GM18907 (cell line): ENCODE results near the gene FOXO3.
"Not testable (repeated sequence)": the region's sequence is repeated elsewhere in the genome, so short reads cannot be mapped to it uniquely, and the experiment has no call there.

Source experiments
- ATAC-seq: cut with Tn5 transposase; IDR thresholded peaks from one replicate; pipeline ENCODE4 v1.9.1; 2021; ENCODE audit warnings: mild to moderate bottlenecking, moderate library complexity; ENCODE audit not compliant: unreplicated experiment

The FOXO3 gene

DNA sequence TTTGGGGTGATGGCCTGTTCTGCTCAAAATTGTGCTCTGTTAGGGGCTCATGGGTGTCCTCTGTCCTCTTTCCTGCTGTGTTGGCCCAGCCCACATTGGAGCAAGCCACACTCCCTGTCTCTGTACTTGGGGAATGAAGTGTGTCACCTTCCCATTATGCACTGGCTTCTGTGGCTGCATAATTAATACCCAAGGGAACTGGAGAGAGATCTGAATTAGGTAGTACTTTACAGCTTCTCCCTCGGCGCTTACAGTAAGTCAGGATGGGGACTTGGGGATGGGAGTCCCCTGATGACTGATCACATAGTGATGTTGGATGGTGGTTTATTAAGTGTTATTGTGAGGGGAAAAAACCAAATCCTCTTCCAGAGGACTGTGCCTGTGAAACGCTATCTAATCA, 116.6 kb downstream of the FOXO3 start:
- no peak for ATAC-seq

DNA sequence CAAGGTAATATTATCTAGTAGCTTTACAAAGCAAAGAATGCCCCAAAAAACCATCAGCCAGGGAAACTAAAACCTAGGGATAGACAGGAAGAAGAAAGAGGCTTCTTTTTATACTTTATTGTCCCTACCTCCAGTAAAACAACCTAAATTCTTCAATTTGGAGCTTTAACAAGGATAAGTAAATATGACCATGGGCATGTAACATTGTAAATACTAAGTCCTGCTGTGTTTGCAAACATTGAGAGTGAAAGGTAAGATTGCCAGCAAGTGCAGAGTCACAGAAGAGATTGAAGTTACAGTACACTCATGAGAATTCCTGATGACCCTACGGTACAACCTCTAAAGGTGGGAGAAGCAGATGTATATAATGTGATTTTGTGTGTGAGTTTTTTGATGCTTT, 117.2 kb downstream of the FOXO3 start:
- no peak for ATAC-seq

- not testable (repeated sequence) for ATAC-seq
Measured at GRCh38 chr6:108680314-108680713, 119.6 kb downstream of the FOXO3 start.

GRCh38 chr6:108681721-108682120, 121.0 kb downstream of the FOXO3 start:
- ATAC-seq = not testable (repeated sequence)

DNA sequence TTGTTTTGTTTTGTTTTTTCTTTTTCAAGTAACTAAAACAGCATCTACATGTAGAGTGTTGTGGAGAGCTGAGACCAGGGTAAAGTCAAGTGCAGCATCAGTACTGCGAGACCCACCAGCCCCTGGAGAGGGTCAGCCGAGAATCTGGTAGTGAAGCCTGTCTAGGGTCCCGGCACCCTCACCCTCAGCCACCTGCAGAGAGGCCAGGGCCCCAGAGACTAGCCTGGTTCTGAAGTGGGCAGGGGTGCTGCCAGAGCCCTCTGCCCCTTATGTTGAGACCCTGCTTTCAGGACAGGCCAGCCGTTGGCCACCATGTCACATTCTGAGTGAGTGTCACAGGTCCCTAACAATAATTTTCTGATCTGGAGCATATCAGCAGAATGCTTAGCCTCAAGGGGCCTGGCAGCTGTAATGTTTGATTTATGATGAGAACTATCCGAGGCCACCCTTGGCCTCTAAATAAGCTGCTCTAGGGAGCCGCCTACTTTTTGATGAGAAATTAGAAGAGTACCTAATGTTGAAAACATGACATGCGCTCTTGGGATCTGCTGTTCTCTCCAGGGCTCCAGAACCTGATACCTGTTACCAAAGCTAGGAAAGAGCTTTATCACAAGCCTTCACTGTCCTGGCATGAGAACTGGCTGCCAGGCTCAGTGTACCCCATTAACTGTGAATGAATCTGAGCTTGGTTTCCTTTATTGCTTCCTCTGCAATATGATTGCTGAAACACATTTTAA, 121.8 kb downstream of the FOXO3 start:
- ATAC-seq = not testable (repeated sequence)

GRCh38 chr6:108683976-108684375, 123.3 kb downstream of the FOXO3 start:
- not testable (repeated sequence) for ATAC-seq

GRCh38 chr6:108684771-108685329, 124.1 kb downstream of the FOXO3 start:
- no peak for ATAC-seq

DNA sequence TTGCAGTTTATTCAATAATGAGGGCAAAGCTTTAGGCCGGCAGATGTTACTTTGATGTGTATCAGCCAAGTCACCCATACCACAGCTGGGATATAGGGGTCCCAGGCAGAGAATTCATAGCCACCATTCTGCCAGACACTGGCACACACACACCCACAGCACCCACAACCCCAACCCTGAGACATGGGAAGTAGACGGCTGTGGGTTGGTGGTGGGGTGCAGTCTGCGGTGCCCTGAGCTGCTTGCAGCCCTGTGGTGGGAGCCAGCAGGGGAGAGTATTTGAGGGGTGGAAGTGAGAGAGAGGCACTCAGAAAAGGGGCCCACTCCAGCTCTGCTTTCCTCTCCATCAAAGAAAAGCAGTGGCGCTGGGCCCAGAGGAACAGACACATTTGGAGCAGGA, 125.3 kb downstream of the FOXO3 start:
- ATAC-seq = no peak

DNA sequence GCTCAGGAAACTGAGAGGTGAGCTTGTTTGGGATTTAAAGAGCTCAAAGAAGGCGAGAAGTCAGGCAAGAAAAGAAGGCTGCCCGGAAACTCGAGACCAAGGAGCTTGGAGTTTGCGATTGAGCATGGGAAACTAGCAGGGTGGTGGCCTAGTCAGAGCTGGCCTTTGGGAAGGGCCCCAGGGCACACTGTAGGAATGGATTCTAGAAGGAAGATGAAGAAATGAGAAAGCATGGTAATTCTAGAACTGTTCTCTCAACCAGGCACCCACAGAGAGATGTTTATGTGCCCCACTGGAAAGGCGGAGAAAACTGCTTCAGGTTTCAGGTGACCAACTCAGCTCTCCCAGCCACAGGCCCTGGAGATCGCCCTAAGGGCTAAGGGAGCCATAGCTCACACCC, 126.2 kb downstream of the FOXO3 start:
- ATAC-seq = no peak

GRCh38 chr6:108687921-108688320, 127.2 kb downstream of the FOXO3 start:
- ATAC-seq = no peak

GRCh38 chr6:108689272-108690161, 128.8 kb downstream of the FOXO3 start:
- ATAC-seq = no peak

GRCh38 chr6:108690326-108691049, 129.8 kb downstream of the FOXO3 start:
- ATAC-seq = no peak

GRCh38 chr6:108693430-108694154, 132.9 kb downstream of the FOXO3 start:
- ATAC-seq = no peak

GRCh38 chr6:108694816-108695215, 134.1 kb downstream of the FOXO3 start:
- no peak for ATAC-seq

DNA sequence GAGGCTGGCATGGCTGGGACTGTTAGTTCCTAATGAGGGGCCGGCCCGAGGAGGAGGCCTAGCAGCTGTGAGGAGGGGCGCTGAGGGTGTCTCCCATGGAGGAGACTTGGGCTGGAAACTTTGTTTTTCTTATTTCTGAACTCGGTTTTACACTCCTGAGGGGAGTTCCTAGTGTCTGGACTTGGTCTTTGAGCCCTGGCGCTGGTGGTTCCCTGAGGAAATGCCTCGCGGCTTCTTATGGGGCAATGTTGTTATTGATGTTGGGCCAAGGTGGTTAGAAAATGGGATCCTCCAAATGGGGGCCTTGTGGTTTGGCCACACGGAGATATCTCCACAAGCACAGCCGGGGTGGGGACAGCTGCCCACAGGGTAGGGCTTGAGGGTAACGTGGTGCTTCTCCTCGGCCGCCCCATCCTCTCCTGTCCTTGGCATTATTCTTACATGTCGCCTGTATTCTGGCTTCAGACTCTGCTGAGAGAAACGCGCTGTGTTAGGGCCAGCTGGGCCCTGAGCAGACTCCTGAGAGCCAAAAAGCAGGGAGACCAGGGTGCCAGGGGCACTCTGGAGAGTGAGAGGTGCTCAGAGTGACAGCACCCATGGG, 136.9 kb downstream of the FOXO3 start:
- no peak for ATAC-seq

GRCh38 chr6:108698593-108699289, 138.0 kb downstream of the FOXO3 start:
- no peak for ATAC-seq

DNA sequence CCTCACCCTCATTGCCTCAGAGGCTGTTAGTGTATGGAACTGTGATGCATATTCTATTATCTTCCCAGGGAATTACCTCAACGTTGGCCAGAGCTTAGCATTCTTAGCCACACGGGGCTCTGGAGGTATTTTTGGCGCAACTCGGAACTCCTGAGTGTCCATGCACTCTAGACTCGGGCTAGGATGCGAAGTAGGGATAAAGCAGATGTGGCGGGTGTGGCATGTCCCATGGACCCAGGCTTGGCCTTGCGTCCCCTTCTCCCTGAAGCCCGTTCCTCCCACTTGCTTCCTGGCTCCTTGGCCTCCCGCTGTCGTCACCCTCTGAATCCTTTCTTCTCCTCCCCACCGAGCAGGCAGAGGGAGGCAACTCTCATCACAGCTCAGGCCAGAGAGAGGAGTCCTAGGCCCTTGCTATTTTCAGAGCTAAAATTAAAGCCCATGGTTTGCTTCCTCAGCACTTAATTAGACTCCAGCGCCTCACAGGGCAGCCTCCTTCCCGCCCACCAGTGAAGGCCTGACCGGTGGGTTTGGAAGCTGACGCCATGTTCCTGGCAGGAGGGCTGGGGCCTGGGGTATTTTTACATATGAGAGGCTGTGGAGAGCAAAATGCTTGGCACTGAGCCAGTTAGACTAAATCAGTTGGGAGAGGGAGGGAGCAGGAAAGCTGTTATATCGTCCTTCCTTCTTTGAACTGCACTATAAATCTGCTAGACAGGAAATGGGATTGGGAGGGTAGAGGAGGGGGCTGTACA, 138.7 kb downstream of the FOXO3 start:
- ATAC-seq = no peak

GRCh38 chr6:108702106-108702851, 141.6 kb downstream of the FOXO3 start:
- no peak for ATAC-seq
